ENCODE measurements around the gene MYOF. TPM values are rescaled to one million over a fixed set of nuclear protein-coding genes. Genes with fewer than 3 reads are reported as not detected.
"Not testable (repeated sequence)": the region's sequence is repeated elsewhere in the genome, so short reads cannot be mapped to it uniquely, and the experiment has no call there.

MYOF gene
- total RNA-seq, 2 experiments from 2014 or later, result 10.4 to 10.5 TPM

DNA sequence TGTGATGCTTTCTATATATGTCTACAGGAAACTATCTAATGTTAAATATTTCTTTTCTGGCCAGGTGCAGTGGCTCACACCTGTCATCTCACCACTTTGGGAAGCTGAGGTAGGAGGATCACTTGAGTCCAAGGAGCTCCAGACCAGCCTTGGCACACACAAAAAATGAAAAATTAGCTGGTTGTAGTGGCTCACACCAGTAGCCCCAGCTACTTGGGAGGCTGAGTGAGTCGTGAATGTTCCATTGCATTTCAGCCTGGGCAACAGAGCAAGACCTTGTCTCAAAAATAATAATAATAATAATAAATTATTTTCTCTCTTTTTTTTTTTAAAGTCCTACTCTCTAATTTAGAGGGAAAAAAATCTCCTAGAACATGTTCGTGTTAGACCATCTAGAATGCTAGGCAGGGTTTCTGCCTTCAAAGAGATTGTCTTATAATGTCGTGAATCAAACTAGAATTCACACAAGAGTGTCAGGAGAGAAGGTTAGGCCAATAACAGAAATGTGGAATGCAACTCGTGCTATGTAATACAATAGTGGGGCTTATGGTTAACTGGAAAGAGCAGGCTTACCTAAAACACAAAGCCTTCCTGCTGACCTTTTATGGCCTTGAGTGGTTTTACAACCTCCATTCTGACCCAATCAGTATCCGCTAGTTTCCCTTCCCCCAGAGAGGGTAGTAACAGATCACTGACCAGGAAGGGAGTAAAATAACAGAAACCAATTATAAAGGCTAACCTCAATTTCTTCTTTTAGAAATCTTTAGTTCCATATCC lies 46.3 kb downstream of the MYOF start:
- H3K27me3 Mint-ChIP-seq (ENCODE audit: low read depth), result no peaks in the 10 kb centered on the region
- DNase-seq, result no peak
- CTCF ChIA-PET, result interaction anchor here (0.6 kb wide), 1 partner anchor 83 kb away, joined by 4 read pairs; no protein-coding TSS in a partner anchor
- no peaks in the 10 kb centered on the region for H3K9me3 Mint-ChIP-seq
- no peaks in the 10 kb centered on the region for H3K4me1 Mint-ChIP-seq (ENCODE audit: low read depth)
- no peak overlapping the region for H3K27ac Mint-ChIP-seq
- intact Hi-C loops (cut with micrococcal nuclease), result no loop called here
- no peak overlapping the region for H3K4me3 Mint-ChIP-seq
- peaks cover 3% of the 10 kb centered on the region for H3K36me3 Mint-ChIP-seq (ENCODE audit: low read depth)

DNA sequence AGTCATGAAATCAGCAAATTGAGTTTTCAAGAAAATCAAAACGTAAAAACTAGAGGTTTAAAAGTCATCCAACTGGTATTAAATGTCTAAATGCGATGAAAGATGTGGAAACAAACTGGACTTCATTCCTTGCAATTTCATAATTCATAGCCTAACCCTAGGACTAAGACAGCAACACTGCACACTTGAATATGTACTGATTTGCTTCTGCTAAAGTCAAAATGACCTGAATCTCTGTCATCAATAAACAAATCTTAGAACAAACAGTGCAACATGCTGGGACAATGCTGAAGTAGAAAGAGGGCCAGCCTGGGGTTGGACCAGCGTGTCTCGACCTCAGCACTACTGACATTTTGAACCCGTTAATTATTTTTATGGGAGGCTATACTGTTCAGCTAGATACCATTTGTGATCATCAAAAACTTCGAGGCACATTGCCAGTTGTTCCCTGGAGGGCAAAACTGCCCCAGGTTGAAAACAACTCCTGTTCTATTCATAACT lies 47.1 kb downstream of the MYOF start:
- Mint-ChIP-seq H3K4me3 (no peak overlapping the region), H3K4me1 (ENCODE audit: low read depth) (no peaks in the 10 kb centered on the region), H3K27me3 (ENCODE audit: low read depth) (no peaks in the 10 kb centered on the region), H3K9me3 (no peaks in the 10 kb centered on the region), H3K36me3 (ENCODE audit: low read depth) (peaks cover 3% of the 10 kb centered on the region), H3K27ac (no peak overlapping the region)
- DNase-seq, result no peak
- CTCF ChIA-PET, result interaction anchor here (0.6 kb wide), 1 partner anchor 82 kb away, joined by 4 read pairs; no protein-coding TSS in a partner anchor
- intact Hi-C loops (cut with micrococcal nuclease), result no loop called here

DNA sequence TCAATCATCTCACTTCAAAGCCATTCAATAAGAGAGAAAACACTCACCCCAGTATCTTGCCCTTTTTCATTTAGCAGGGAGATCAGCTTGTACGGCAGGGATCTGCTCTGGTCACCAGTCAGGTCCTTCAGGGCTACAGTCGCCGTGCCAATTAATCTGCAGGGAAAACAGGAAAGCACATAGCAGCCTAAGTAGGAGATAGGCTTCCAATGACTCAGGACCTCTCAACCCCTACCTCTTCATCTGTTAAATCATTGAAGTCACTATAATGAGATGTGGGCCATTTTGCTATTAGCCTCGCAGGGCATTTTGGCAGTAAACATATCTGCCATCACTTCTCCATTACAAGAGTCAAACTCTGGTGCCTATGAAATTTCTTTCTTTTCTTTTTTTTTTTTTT lies 50.8 kb downstream of the MYOF start:
- no peak for DNase-seq
- Mint-ChIP-seq H3K27ac (no peak overlapping the region), H3K27me3 (ENCODE audit: low read depth) (no peaks in the 10 kb centered on the region), H3K36me3 (ENCODE audit: low read depth) (peaks cover 3% of the 10 kb centered on the region), H3K9me3 (peaks cover 2% of the 10 kb centered on the region), H3K4me1 (ENCODE audit: low read depth) (peaks cover 5% of the 10 kb centered on the region), H3K4me3 (no peak overlapping the region)
- intact Hi-C loops (cut with micrococcal nuclease), result no loop called here
- CTCF ChIA-PET, result interaction anchor here (1.1 kb wide), 1 partner anchor 56 kb away, joined by 4 read pairs; no protein-coding TSS in a partner anchor

DNA sequence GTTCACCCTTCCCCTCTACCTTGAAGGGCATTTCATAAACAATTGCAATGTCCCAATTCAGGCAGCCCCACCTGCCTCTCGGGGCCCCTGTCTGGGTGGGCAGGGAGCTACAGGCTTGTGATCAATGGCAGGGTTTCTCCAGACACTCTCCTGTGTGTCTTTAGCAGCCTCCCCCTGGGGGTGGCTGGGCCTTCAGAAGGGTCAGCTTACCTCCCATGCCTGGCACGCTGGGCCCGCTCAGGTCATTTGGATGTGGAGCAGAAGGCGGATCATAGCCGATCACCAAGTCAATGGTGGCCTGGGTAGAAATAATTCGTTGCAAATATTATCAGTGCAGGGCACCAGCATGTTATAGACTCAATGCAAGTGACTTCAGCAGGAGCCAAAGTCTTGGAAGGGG lies 56.3 kb downstream of the MYOF start:
- H3K9me3 Mint-ChIP-seq, result peaks cover 2% of the 10 kb centered on the region
- no peak overlapping the region for H3K27ac Mint-ChIP-seq
- H3K4me1 Mint-ChIP-seq (ENCODE audit: low read depth), result peaks cover 9% of the 10 kb centered on the region
- intact Hi-C loops (cut with micrococcal nuclease), result no loop called here
- no peak for DNase-seq
- no peaks in the 10 kb centered on the region for H3K36me3 Mint-ChIP-seq (ENCODE audit: low read depth)
- CTCF ChIA-PET, result no interaction called here
- H3K4me3 Mint-ChIP-seq, result no peak overlapping the region
- H3K27me3 Mint-ChIP-seq (ENCODE audit: low read depth), result no peaks in the 10 kb centered on the region

DNA sequence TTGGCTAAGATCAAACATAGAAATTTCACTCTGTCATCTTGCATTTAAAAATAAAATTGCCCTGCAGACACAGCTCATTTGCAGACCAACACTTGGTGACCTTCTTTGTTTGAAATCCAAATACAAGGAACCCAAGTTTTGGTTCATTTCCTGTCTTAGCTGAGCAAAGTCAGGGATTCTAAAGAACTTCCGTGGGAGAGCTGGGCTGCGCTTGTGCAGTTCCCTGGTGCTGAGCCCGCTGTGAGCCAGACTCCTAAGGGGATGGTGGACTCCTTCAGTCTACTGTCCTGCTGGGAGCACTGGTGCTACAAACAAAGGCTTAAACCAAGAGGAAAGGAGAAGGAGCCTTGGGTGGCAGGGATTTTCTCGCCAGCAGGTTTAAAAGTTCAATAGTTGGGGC lies 60.0 kb downstream of the MYOF start:
- CTCF ChIA-PET, result no interaction called here
- no peak overlapping the region for H3K4me3 Mint-ChIP-seq
- peaks cover 4% of the 10 kb centered on the region for H3K4me1 Mint-ChIP-seq (ENCODE audit: low read depth)
- intact Hi-C loops (cut with micrococcal nuclease), result no loop called here
- H3K27ac Mint-ChIP-seq, result no peak overlapping the region
- no peaks in the 10 kb centered on the region for H3K9me3 Mint-ChIP-seq
- DNase-seq, result no peak
- no peaks in the 10 kb centered on the region for H3K27me3 Mint-ChIP-seq (ENCODE audit: low read depth)
- H3K36me3 Mint-ChIP-seq (ENCODE audit: low read depth), result no peaks in the 10 kb centered on the region

DNA sequence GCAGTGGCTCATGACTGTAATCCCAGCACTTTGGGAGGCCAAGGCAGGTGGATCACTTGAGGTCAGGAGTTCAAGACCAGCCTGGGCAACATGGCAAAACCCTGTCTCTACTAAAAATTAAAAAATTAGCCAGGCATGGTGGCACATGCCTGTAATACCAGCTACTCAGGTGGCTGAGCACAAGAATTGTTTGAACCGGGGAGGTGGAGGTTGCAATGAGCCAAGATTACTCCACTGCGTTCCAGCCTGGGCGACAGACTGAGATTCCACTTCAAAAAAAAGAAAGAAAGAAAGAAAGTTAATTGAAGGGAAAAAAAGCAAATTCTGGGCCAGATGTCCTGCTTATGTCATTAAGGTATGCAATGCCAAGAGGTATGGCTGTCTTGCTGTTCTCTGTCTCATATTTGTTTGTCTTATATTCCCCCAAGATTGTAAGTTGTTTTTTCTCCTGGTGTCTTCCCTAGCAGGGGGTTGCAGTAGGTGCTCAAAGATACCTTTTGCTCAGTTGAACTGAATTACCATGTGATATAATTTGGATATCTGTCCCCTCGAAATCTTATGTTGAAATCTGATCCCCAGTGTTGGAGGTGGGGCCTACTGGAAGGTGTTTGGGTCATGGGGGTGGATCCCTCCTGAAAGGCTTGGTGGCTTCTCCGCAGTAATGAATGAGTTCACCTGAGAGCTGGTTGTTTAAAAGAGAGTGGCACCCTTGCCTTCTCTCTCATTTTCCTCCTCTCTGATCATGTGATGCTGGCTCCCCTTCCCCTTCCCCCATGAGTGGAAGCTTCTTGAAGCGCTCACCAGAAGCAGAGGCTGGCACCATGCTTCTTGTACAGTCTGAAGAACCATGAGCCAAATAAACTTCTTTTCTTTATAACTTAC lies 60.9 kb downstream of the MYOF start:
- Mint-ChIP-seq H3K36me3 (ENCODE audit: low read depth) (no peaks in the 10 kb centered on the region), H3K9me3 (no peaks in the 10 kb centered on the region), H3K4me1 (ENCODE audit: low read depth) (peaks cover 4% of the 10 kb centered on the region), H3K4me3 (no peak overlapping the region), H3K27me3 (ENCODE audit: low read depth) (no peaks in the 10 kb centered on the region), H3K27ac (no peak overlapping the region)
- CTCF ChIA-PET, result interaction anchor here (1.0 to 1.4 kb wide), 2 partner anchors 10 to 14 kb away, joined by 3 to 4 read pairs; no protein-coding TSS in a partner anchor
- intact Hi-C loops (cut with micrococcal nuclease), result no loop called here
- DNase-seq, result no peak

DNA sequence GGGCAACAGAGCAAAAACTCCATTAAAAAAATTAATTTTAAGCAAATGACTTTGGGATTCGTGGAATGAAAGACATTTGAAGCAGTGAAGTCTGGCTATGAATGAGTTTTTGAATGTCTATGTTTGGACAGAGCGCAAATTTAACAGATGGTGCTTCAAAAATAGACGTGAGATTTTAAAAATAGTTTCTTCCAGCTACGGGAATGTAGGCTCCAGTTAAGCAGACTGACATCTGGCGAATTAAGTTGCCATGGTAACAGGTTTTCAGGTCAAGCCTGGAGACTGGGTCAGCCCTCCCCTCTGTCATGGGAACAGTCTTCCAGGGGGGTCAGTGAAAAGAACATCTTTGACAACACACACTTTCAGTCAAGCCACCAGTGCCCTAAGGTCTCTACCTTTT lies 62.0 kb downstream of the MYOF start:
- DNase-seq, result no peak
- CTCF ChIA-PET, result interaction anchor here (0.7 to 1.4 kb wide), 3 partner anchors 9 to 455 kb away, joined by 3 to 4 read pairs (median 3); no protein-coding TSS in a partner anchor
- intact Hi-C loops (cut with micrococcal nuclease), result no loop called here
- peaks cover 13% of the 10 kb centered on the region for H3K4me1 Mint-ChIP-seq (ENCODE audit: low read depth)
- no peak overlapping the region for H3K27ac Mint-ChIP-seq
- H3K36me3 Mint-ChIP-seq (ENCODE audit: low read depth), result no peaks in the 10 kb centered on the region
- H3K9me3 Mint-ChIP-seq, result no peaks in the 10 kb centered on the region
- no peaks in the 10 kb centered on the region for H3K27me3 Mint-ChIP-seq (ENCODE audit: low read depth)
- H3K4me3 Mint-ChIP-seq, result no peak overlapping the region

DNA sequence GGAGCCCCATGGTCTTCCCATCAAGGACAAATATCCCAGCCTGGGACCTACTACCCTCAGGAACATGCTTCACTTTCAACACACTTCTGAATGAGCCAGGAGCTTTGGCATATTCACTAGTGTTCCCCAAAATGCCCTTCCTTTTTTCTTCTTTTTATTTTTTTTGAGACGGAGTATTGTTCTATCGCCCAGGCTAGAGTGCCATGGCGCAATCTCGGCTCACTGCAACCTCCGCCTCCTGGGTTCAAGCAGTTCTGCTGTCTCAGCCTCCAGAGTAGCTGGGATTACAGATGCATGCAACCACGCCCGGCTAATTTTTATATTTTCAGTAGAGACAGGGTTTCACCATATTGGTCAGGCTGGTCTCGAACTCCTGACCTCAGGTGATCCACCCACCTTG lies 63.1 kb downstream of the MYOF start:
- H3K27me3 Mint-ChIP-seq (ENCODE audit: low read depth); H3K4me3 Mint-ChIP-seq; DNase-seq; H3K36me3 Mint-ChIP-seq (ENCODE audit: low read depth); H3K27ac Mint-ChIP-seq; H3K9me3 Mint-ChIP-seq; intact Hi-C loops (cut with micrococcal nuclease): not testable (repeated sequence)
- CTCF ChIA-PET, result interaction anchor here (1.1 kb wide), 1 partner anchor 93 kb away, joined by 3 read pairs; no protein-coding TSS in a partner anchor
- H3K4me1 Mint-ChIP-seq (ENCODE audit: low read depth), result peaks cover 15% of the 10 kb centered on the region

DNA sequence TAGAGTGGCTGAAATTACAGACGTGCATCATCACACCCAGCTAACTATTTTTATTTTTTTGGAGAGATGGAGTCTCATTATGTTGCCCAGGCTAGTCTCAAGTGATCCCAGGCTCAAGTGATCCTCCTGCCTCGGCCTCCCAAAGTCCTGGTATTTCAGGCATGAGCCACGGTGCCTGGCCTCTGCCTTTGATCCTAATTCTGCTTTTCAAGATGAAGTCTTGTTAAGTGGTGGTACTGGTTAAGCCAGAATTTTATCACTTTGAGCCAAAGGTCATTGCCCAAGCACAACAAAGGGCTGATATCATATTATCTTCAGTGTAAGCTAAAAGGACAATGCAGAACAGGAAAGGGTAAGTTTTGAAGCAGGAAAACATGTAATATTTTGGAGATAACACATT lies 64.2 kb downstream of the MYOF start:
- Mint-ChIP-seq H3K9me3 (no peaks in the 10 kb centered on the region), H3K4me3 (no peak overlapping the region), H3K4me1 (ENCODE audit: low read depth) (peaks cover 26% of the 10 kb centered on the region), H3K27me3 (ENCODE audit: low read depth) (no peaks in the 10 kb centered on the region), H3K36me3 (ENCODE audit: low read depth) (peaks cover 1% of the 10 kb centered on the region), H3K27ac (no peak overlapping the region)
- DNase-seq, result no peak
- CTCF ChIA-PET, result no interaction called here
- intact Hi-C loops (cut with micrococcal nuclease), result no loop called here

DNA sequence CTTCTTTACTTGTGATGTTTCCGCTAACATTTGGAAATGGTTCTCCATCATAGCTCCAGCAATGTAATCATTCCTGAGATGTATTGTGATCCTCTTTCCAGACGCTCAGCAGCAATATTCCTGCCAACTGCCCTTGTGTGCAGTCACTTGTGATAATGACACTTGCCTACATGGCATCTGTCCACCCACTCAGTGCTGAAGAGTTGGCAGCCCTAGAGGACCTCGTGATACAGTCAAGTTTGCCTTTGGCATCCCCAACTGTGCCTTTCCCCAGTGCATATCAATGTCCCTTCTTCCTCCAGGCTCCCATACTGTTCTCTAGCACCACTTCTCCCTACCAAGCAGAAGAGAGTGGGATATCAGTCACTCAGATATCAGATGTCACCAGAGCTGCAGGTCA lies 64.9 kb downstream of the MYOF start:
- CTCF ChIA-PET, result no interaction called here
- Mint-ChIP-seq H3K36me3 (ENCODE audit: low read depth) (peaks cover 1% of the 10 kb centered on the region), H3K27ac (no peak overlapping the region), H3K27me3 (ENCODE audit: low read depth) (no peaks in the 10 kb centered on the region), H3K4me3 (no peak overlapping the region), H3K4me1 (ENCODE audit: low read depth) (peaks cover 32% of the 10 kb centered on the region), H3K9me3 (no peaks in the 10 kb centered on the region)
- intact Hi-C loops (cut with micrococcal nuclease), result no loop called here
- DNase-seq, result no peak

DNA sequence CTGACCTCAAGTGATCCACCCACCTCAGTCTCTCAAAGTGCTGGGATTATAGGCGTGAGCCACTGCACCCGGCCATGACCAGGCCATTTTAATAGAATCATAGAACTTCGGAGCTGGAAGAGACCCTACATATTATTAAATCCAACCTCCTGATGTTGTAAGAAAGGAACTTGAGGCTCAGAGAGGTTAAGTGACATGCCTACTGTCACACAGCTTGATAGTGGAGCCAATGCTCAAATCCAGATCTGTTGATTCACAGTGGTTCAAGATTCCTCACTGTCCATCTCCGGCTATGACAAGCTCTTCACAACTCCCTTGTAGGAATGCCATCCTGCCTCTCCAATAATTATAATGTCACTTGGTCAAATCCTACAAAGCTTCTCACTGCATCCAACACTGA lies 65.3 kb downstream of the MYOF start:
- no peak overlapping the region for H3K4me3 Mint-ChIP-seq
- CTCF ChIA-PET, result no interaction called here
- peaks cover 1% of the 10 kb centered on the region for H3K36me3 Mint-ChIP-seq (ENCODE audit: low read depth)
- H3K27ac Mint-ChIP-seq, result no peak overlapping the region
- no peaks in the 10 kb centered on the region for H3K9me3 Mint-ChIP-seq
- H3K27me3 Mint-ChIP-seq (ENCODE audit: low read depth), result no peaks in the 10 kb centered on the region
- intact Hi-C loops (cut with micrococcal nuclease), result no loop called here
- H3K4me1 Mint-ChIP-seq (ENCODE audit: low read depth), result peaks cover 34% of the 10 kb centered on the region
- DNase-seq, result no peak

DNA sequence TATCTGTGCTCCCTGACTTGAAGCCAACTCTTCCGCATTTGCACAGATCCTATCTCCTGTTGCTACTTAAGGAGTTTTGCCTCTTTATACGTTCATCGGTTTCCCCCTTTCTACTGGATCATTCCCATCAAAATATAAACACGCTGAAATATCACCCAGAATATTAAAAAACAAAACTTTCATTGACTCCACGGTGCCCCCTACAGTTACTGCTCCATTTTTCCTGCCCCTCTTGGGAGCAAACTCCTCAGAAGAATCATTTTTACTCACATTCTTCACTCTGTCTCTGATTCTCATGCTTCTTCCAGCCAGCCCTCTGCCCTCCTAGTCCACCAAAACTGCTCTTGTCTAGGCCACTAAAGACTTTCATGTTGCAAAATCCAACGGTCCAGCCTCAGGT lies 66.4 kb downstream of the MYOF start:
- Mint-ChIP-seq H3K36me3 (ENCODE audit: low read depth) (peaks cover 1% of the 10 kb centered on the region), H3K4me1 (ENCODE audit: low read depth) (peaks cover 45% of the 10 kb centered on the region), H3K27ac (no peak overlapping the region), H3K4me3 (no peak overlapping the region), H3K9me3 (peaks cover 2% of the 10 kb centered on the region), H3K27me3 (ENCODE audit: low read depth) (no peaks in the 10 kb centered on the region)
- CTCF ChIA-PET, result no interaction called here
- DNase-seq, result no peak
- intact Hi-C loops (cut with micrococcal nuclease), result no loop called here

Measured in activated naive CD4-positive, alpha-beta T cell treated with anti-CD3 and anti-CD28 coated beads for 36 hours (primary cell).